IMR-90 (cell line): Measurements from ENCODE around the gene ARHGAP15. TPM values are rescaled to one million over a fixed set of nuclear protein-coding genes. Genes with fewer than 3 reads are reported as not detected.

Experiments
- ATAC-seq: fragments of 200-7000 bp; cut with Tn5 transposase; 2 replicates; pipeline ENCODE4 v1.9.1; 2020; ENCODE audit warnings: low read depth, mild to moderate bottlenecking, moderate library complexity
- BruUV-seq: library from RNA; stranded (reverse); fragments of 400-500 nt; replicated peaks from 2 replicates; lab custom pipeline; 2021; lab: Mats Ljungman, UMichigan
- CTCF ChIA-PET: fragments of 300-600 bp; formaldehyde crosslinking; extraction: SDS; loops from one replicate; lab custom pipeline; 2021; ENCODE audit warnings: antibody characterized with exemption; lab: Yijun Ruan, JAX
- POLR2A ChIA-PET: fragments of 300-600 bp; sonication (Branson Sonifier 250); formaldehyde crosslinking; loops from one replicate; lab custom pipeline; 2022; ENCODE audit warnings: antibody characterized with exemption; ENCODE audit not compliant: unreplicated experiment; lab: Charles Lee
- DNase-seq: peaks from one replicate; pipeline ENCODE4 v3.0.0; 2013
- H2AFZ ChIP-seq: replicated peaks from 2 replicates; pipeline ENCODE3; 2013; ENCODE audit warnings: low read length, mild to moderate bottlenecking; ENCODE audit not compliant: poor library complexity
- H2AK5ac ChIP-seq: 2 replicates; pipeline ENCODE4 v1.6.1; 2013; ENCODE audit warnings: low read depth, low read length, inconsistent platforms
- H2AK9ac ChIP-seq: replicated peaks from 2 replicates; pipeline ENCODE3; 2013; ENCODE audit warnings: mild to moderate bottlenecking, low read depth, low read length, moderate library complexity; ENCODE audit not compliant: poor library complexity
- H2BK120ac ChIP-seq: 2 replicates; pipeline ENCODE4 v1.6.1; 2013; ENCODE audit warnings: low read depth, low read length, inconsistent platforms
- H2BK15ac ChIP-seq: 3 replicates; pipeline ENCODE4 v1.6.1; 2013; ENCODE audit warnings: low read depth, low read length, inconsistent platforms
- H2BK20ac ChIP-seq: 2 replicates; pipeline ENCODE4 v1.6.1; 2013; ENCODE audit warnings: low read depth, mild to moderate bottlenecking, inconsistent platforms, low read length, moderate library complexity
- H2BK5ac ChIP-seq: 2 replicates; pipeline ENCODE4 v1.6.1; 2013; ENCODE audit warnings: mild to moderate bottlenecking, low read depth, low read length, inconsistent platforms; ENCODE audit not compliant: poor library complexity, severe bottlenecking
- H3K14ac ChIP-seq: replicated peaks from 2 replicates; pipeline ENCODE4 v1.6.1; 2013; ENCODE audit warnings: low read depth, low read length, inconsistent platforms
- H3K18ac ChIP-seq: 2 replicates; pipeline ENCODE4 v1.6.1; 2013; ENCODE audit warnings: low read depth, low read length, control low read depth
- H3K23ac ChIP-seq: 2 replicates; pipeline ENCODE4 v1.6.1; 2013; ENCODE audit warnings: low read depth, low read length, inconsistent platforms
- H3K27ac ChIP-seq: 2 replicates; pipeline ENCODE4 v1.5.1; 2013; ENCODE audit warnings: mild to moderate bottlenecking, control low read depth, low read length; ENCODE audit not compliant: insufficient read depth
- H3K27me3 ChIP-seq: 2 replicates; pipeline ENCODE4 v1.6.1; 2013; ENCODE audit warnings: low read length; ENCODE audit not compliant: control insufficient read depth, insufficient read depth
- H3K36me3 ChIP-seq: 2 replicates; pipeline ENCODE4 v1.6.1; 2013; ENCODE audit warnings: low read length, mixed read lengths; ENCODE audit not compliant: control insufficient read depth, insufficient read depth
- H3K4ac ChIP-seq: 2 replicates; pipeline ENCODE4 v1.6.1; 2013; ENCODE audit warnings: low read depth, low read length, inconsistent platforms
- H3K4me1 ChIP-seq: 2 replicates; pipeline ENCODE4 v1.6.1; 2013; ENCODE audit warnings: low read length, mixed read lengths; ENCODE audit not compliant: control insufficient read depth, insufficient read depth
- H3K4me2 ChIP-seq: 2 replicates; pipeline ENCODE4 v1.6.1; 2013; ENCODE audit warnings: low read depth, mild to moderate bottlenecking, control low read depth, low read length, moderate library complexity
- H3K4me3 ChIP-seq: 2 replicates; pipeline ENCODE4 v1.5.1; 2013; ENCODE audit warnings: low read depth, mild to moderate bottlenecking, control low read depth, low read length, moderate library complexity; ENCODE audit not compliant: insufficient read depth
- H3K56ac ChIP-seq: 2 replicates; pipeline ENCODE4 v1.6.1; 2013; ENCODE audit warnings: low read length, inconsistent platforms; ENCODE audit not compliant: insufficient read depth; ENCODE audit errors: extremely low read depth
- H3K79me1 ChIP-seq, 2 experiments: 2 replicates each; pipeline ENCODE4 v1.6.1; 2013; ENCODE audit warnings: low read length in 2 of 2, inconsistent platforms in 1 of 2, low read depth in 1 of 2
- H3K9ac ChIP-seq: 2 replicates; pipeline ENCODE4 v1.6.1; 2013; ENCODE audit warnings: low read depth, low read length, control low read depth
- H3K9me1 ChIP-seq: 2 replicates; pipeline ENCODE4 v1.6.1; 2013; ENCODE audit warnings: low read length, inconsistent platforms; ENCODE audit not compliant: insufficient read depth
- H3K9me3 ChIP-seq: 2 replicates; pipeline ENCODE4 v1.6.1; 2013; ENCODE audit warnings: low read length; ENCODE audit not compliant: control insufficient read depth, insufficient read depth
- H4K20me1 ChIP-seq: 2 replicates; pipeline ENCODE4 v1.6.1; 2013; ENCODE audit warnings: low read length, inconsistent platforms; ENCODE audit not compliant: insufficient read depth
- H4K5ac ChIP-seq: 2 replicates; pipeline ENCODE4 v1.6.1; 2013; ENCODE audit warnings: mild to moderate bottlenecking, low read depth, low read length, control low read depth
- H4K8ac ChIP-seq, 2 experiments: 2 replicates each; pipeline ENCODE4 v1.6.1; 2013; ENCODE audit warnings: low read depth in 2 of 2, low read length in 2 of 2, control low read depth in 1 of 2, inconsistent platforms in 1 of 2
- H4K91ac ChIP-seq: 2 replicates; pipeline ENCODE4 v1.6.1; 2013; ENCODE audit warnings: low read depth, low read length, inconsistent platforms; ENCODE audit not compliant: insufficient read depth
- CHD1 ChIP-seq: IDR thresholded peaks from 2 replicates; pipeline ENCODE4 v1.6.1; 2012; ENCODE audit warnings: low read depth, low read length, improper control_type of control experiment
- MAFK ChIP-seq: IDR thresholded peaks from 2 replicates; pipeline ENCODE4 v1.6.1; 2012; ENCODE audit warnings: low read depth, low read length, improper control_type of control experiment
- MXI1 ChIP-seq: IDR thresholded peaks from 2 replicates; pipeline ENCODE4 v1.6.1; 2012; ENCODE audit warnings: low read depth, mild to moderate bottlenecking, low read length, moderate library complexity, borderline replicate concordance
- POLR2A ChIP-seq: IDR thresholded peaks from 2 replicates; pipeline ENCODE4 v1.6.1; 2012; ENCODE audit warnings: mild to moderate bottlenecking, low read depth, low read length
- RCOR1 ChIP-seq: IDR thresholded peaks from 2 replicates; pipeline ENCODE4 v1.6.1; 2012; ENCODE audit warnings: mild to moderate bottlenecking, low read length, improper control_type of control experiment; ENCODE audit not compliant: insufficient replicate concordance
- WGBS, 2 experiments: methylation state at CpG; one replicate each; pipeline versions ENCODE4 v1.1.5 to v1.1.7; 2013; ENCODE audit warnings: missing lambda C conversion rate in 2 of 2; ENCODE audit not compliant: insufficient read length in 1 of 2; ENCODE audit errors: extremely low coverage in 2 of 2; 5-methylcytosine and 5-hydroxymethylcytosine counted together
- dilution Hi-C: fragments of 300-500 bp; cut with HindIII; formaldehyde crosslinking; loops from one replicate; pipeline ENCODE4 v1.14.3; 2018; ENCODE audit warnings: low sequenced_read_pairs; ENCODE audit not compliant: unreplicated experiment
- in situ Hi-C: fragments of 300-500 bp; cut with MboI; formaldehyde crosslinking; loops from 3 replicates; pipeline ENCODE4 v1.14.3; 2019; ENCODE audit warnings: low sequenced_read_pairs, inconsistent platforms, mixed read lengths
- intact Hi-C: fragments of 100-400 bp; cut with micrococcal nuclease; formaldehyde crosslinking; loops from 2 replicates; pipeline ENCODE4 v1.10.0; 2022
- polyA plus RNA-seq, 3 experiments: library from polyadenylated mRNA; depleted of rRNA; stranded (reverse); fragments of >200 nt; gene quantifications; 2 replicates each; pipeline ENCODE4 v1.2.3, GENCODE V29; 2012; ENCODE audit warnings: low replicate concordance in 1 of 3
- total RNA-seq: library from RNA; depleted of rRNA; stranded (reverse); fragments of >200 nt; gene quantifications from 2 replicates; pipeline ENCODE4 v1.2.3, GENCODE V29; 2012

ARHGAP15 gene
- total and polyA plus RNA-seq, 2 of the 4 experiments (the other 2 are of a cell fraction), result not detected

DNA sequence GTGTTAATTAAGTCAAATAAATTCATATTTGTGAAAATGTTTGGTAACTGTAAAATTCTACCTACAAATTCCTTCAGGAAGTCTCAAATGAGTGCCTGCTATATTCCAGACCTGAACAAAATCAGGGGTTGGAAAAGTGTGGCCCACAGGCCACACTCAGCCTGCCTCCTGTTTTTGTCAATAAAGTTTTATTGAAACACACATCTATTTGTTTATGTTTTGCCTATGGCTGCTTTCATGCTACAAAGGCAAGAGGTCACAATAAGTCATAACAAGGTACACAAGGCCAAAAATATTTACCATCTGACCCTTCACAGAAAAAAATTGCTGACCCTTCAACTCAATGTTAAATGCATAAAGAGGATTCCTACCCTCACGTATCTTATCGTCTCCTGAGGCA lies 581.7 kb downstream of the ARHGAP15 start:
- Histone ChIP-seq H3K4ac (no peak overlapping the region), H3K9ac (no peak overlapping the region), H2AK5ac (no peak overlapping the region), H2BK20ac (no peak overlapping the region), H2BK15ac (no peak overlapping the region), H3K23ac (no peak overlapping the region), H3K36me3 (no peaks in the 10 kb centered on the region), H3K9me3 (peaks cover 4% of the 10 kb centered on the region), H3K14ac (no peak overlapping the region), H3K56ac (no peak overlapping the region), H3K9me1 (no peaks in the 10 kb centered on the region), H3K4me1 (peaks cover 6% of the 10 kb centered on the region), H2BK5ac (no peak overlapping the region), H2AK9ac (no peak overlapping the region), H4K5ac (no peak overlapping the region), H3K18ac (no peak overlapping the region), H4K20me1 (no peaks in the 10 kb centered on the region), H3K27ac (no peak overlapping the region), H4K91ac (no peak overlapping the region), H3K4me2 (no peak overlapping the region), H3K4me3 (no peak overlapping the region), H2BK120ac (no peak overlapping the region), H4K8ac (no peak overlapping the region), H3K27me3 (no peaks in the 10 kb centered on the region), H2AFZ (no peak overlapping the region), H3K79me1 (no peaks in the 10 kb centered on the region)
- ChIA-PET CTCF (interaction anchor here (0.7 kb wide), 1 partner anchor 778 kb away, joined by 3 read pairs; no protein-coding TSS in a partner anchor), POLR2A (no interaction called here)
- in situ Hi-C loops (no loop called here), dilution Hi-C loops (no loop called here), intact Hi-C loops (no loop called here)
- DNase-seq (no peak), ATAC-seq (no peak)
- BruUV-seq, result no TSS peak
- no peak for TF ChIP-seq MXI1
- TF ChIP-seq MAFK, result no peak
- TF ChIP-seq POLR2A, result no peak
- no peak for TF ChIP-seq RCOR1
- no peak for TF ChIP-seq CHD1
- no CpG with 5 or more reads among the region's 2 CpGs for WGBS, 2 experiments
